SH-SY5Y (cell line): ENCODE results near the gene LRRC55.

Experiments used
- GATA2 ChIP-seq: IDR thresholded peaks from 2 replicates; pipeline ENCODE4 v1.6.1; 2011; ENCODE audit warnings: mild to moderate bottlenecking, low read depth, low read length
- GATA3 ChIP-seq: IDR thresholded peaks from 2 replicates; pipeline ENCODE4 v1.6.1; 2011; ENCODE audit warnings: low read depth, mild to moderate bottlenecking, low read length, moderate library complexity

LRRC55 gene, protein sequence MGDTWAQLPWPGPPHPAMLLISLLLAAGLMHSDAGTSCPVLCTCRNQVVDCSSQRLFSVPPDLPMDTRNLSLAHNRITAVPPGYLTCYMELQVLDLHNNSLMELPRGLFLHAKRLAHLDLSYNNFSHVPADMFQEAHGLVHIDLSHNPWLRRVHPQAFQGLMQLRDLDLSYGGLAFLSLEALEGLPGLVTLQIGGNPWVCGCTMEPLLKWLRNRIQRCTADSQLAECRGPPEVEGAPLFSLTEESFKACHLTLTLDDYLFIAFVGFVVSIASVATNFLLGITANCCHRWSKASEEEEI

DNA sequence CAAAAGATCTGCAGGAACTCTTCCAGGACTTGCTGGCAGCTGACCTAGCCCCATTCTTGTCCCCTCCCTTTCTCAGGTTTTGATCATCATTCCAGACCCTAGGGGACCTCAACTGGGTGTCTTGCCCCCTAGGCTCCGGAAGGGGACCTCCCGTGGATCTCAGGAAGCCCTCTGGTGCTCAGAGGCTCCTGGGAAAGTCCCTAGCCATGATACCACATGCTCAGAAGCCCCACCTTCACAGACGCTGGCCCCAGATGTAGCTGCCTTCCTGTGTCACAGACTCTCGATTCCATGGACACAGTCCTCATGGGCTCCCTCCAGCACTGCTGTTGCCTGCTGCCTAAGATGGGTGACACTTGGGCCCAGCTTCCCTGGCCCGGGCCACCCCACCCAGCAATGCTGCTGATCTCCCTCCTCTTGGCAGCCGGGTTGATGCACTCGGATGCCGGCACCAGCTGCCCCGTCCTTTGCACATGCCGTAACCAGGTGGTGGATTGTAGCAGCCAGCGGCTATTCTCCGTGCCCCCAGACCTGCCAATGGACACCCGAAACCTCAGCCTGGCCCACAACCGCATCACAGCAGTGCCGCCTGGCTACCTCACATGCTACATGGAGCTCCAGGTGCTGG, at the start of gene LRRC55:
TSS of gene LRRC55 (plus strand) at position 276 of the 628 bp plus-strand sequence. CDS start at position 346, 70 bp downstream.
- TF ChIP-seq GATA3 = no peak
- no peak for TF ChIP-seq GATA2

DNA sequence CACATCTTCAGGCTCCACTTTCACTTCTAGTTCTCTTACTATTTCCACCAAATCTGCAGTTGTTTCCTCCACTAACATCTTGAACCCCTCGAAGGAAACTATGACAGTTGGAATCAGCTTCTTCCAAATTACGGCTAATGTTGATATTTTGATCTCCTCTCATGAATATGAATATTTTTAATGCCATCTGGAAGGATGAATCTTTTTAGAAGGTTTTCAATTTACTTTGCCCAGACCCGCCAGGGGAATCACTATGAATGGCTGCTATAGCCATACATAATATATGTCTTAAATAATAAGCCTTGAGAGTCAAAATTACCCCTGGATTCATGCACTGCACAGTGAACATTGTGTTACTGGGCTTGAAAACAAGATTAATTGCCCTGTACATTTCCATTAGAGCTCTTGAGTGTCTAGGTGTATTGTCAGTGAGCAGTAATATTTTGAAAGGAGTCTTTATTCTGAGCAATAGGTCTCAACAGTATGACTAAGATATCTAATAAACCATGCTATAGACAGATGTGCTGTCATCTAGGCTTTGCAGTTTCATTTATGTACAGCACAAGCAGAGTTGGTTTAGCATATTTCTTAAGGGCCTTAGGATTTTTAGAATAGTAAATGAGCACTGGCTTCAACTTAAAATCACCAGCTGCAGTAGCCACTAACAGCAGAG, 48.3 kb upstream of the LRRC55 start:
- no peak for TF ChIP-seq GATA3
- TF ChIP-seq GATA2 = no peak

DNA sequence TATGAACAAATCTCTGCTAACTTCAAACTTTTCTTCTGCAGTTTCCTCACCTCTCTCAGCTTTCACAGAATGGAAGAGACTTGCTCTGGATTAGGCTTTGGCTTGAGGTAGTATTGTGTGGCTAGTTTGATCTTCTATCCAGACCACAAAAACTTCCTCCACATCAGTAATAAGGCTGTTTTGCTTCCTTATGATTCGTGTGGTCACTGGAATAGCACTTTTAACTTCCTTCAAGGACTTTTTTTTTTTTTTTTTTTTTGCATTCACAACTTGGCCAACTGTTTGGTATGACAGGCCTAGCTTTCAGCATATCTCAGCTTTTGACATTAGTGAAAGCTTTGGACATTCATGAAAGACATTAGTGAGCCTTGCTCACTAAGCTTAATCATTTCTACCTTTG, 47.5 kb upstream of the LRRC55 start:
- TF ChIP-seq GATA2 (no peak), GATA3 (no peak)

DNA sequence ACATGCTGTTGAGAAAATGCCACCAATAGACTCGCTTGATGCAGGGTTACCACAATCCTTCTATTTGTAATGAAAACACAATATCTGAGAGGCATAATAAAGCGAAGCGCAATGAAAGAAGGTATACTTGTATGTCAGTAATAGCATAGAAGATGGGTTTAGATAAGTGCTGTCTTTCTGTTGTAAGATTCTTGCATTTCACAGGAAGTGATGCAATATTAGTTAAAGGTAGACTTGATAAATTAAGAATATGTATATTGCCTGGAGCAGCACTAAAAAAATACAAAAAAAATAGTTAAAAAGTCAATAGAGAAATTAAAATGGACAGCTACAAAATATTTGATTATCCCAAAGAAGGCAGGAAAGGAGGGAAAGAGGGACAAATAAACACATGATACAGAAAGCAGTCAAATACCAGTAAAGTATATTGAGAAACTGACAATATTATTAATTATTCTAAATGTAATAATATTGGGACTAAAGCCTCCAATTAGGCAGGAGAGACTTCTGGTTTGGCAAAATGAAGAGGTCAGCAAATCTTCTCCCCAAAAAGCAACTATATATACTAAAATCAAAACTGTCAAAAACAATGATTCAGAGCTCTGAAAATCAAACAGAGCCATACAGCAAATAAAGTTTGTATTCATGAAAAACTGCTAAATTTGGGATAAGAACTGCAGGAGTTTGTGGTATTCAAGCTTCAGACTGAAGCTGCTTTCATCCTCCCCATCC, 46.6 kb upstream of the LRRC55 start:
- TF ChIP-seq GATA2 (no peak), GATA3 (no peak)

DNA sequence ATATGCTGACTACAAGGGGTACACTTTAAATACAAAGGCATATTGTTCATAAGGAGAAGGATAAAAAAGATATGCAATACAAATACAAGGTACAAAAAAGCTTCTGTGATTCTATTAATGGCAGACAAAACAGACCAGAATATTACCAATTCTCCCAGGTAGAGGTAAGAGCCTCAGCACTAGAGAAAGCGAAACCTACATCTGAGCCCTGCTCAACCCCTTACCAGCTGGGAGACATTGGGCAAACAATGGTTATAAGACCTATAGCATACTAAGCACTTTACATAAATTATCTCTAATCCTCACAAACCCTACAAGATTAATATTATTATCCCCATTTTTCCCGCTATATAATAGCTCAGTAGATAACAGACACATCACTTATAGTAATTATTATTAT, 41.2 kb upstream of the LRRC55 start:
- TF ChIP-seq GATA2 (no peak), GATA3 (no peak)

DNA sequence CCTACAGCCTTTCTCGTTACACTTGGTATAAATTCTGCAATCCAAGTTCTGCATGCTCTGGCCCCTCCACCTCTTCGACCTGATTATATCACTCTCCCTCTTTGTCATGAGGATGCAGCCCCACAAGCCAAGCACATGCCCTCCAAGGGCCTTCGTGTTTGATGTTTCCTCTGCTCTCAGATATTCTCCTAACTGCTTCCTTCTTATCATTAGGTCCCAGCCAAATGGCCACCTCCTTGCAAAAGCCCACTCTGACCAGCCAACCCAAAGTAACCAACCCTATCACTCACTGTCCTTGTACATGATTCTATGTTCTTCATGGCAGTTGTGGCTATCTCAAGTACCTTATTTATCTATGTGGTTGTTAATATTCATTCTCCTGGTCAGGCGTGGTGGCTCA, 38.3 kb upstream of the LRRC55 start:
- TF ChIP-seq GATA2 (no peak), GATA3 (no peak)

DNA sequence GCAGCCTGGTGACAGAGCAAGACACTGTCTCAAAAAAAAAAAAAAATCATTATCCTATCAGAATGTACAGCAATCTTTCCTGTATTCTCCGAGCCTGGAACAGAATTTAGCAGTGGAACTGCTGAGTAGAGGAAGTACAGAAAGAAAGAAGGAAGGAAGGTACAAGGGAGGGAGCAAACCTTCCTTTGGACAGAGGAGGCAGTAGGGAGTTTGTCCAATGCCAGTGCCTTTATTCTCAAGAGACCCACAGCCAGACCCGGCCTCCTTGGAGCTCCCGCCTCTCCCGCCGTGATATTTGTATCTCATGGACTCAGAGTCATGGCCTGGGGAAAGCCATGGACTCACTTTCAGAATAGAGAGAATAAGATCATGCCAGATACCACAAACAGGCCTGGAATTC, 37.7 kb upstream of the LRRC55 start:
- TF ChIP-seq GATA3 (no peak), GATA2 (no peak)

DNA sequence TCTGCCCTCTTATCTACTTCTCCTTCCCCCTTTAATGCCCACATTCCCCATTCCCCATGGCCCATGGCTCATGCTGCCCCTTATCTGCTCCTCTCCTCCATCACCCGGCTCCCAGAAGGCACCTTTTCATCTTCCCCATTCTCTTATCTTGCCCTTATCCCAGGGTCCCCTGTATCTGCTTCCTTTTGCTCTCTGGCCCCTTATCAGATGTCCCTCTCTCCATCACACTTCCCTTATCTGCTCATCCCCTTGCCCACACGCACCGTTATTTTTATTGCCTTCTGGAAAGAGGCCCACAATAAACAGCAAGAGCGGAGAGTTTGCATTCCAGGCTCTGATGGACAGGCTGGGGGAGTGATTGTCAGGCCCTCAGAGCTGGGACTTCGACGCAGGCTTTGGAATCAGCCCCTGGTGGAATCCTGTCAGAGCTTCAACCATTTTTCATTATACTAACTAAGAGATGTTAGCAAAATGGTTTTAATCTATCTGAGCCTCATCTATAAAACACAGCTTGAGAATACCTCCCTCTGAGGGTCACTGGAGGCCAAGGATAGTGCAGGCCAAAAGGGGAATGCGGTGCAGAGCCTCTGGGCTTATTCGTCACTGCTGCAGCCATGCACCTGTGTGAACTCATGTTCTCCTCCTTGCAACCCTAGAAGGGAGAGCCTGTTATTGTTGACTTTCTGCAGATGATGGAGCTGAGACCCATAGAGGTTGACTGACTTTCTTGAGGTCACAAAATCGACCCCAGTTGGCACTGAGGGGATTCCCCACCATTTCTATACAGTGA, 37.0 kb upstream of the LRRC55 start:
- peak; percentile 93 for TF ChIP-seq GATA3
- TF ChIP-seq GATA2 = peak; percentile 99

DNA sequence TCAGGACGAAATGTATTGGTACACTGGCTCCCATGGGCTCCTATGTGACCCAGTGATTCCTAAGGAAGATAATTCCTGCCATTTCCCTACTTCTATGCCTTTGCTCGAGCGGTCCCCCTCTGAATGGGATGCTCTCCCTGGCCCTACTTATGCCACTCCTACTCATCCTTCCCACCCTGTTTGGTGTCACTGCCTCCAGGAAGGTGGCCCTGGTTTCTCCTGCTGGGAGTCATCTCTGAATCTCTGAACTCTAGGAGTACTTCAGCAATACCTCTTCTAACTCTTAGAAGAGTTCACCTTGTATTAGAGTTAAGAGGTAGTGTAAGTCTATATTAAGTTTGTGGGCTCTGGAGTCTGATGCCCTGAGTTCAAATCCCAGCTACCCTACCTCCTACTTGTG, 35.5 kb upstream of the LRRC55 start:
- TF ChIP-seq GATA2 (no peak), GATA3 (no peak)

DNA sequence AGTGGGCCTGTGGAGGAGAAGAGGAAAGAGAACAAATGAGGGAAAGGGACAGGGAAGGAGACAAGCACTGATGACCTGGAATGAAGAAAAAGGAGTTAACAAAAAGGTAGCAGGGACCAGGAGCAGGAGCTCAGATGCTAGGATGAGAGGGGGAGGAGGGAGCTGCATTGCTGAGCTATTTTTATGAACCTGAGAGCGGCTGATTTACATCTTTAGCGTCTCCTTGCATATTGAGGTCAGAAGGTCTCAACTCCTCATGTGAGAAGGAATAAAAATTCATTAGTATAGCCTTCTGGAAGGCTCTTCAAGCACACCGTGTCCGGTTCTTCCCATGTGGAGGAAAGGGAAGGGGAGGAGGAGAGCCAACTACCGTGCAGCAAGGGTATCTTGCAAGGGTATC, 33.1 kb upstream of the LRRC55 start:
- TF ChIP-seq GATA3 = no peak
- no peak for TF ChIP-seq GATA2

DNA sequence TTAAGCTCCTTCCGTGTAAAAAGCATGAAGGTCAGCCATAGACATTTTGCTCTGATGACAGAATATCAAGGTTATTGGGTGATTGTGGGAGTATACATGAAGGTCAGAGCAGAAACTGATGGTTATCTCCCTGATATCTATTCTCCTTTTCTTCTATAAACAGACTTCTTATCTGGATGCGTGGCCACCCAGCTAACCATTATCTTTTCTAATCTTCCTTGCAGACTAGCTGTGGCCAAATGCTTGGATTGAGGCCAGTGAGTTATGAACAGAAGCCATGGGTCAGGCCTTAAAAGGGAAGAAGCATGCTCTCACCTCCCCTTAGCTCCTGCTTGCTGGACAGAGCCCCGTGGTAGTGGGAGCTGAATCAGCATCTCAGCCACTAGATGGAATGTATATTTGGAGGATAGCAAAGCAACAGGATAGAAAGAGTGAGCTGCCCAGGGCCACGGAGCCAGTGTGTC, 31.3 kb upstream of the LRRC55 start:
- peak; percentile 90 for TF ChIP-seq GATA2
- peak; percentile 86 for TF ChIP-seq GATA3

DNA sequence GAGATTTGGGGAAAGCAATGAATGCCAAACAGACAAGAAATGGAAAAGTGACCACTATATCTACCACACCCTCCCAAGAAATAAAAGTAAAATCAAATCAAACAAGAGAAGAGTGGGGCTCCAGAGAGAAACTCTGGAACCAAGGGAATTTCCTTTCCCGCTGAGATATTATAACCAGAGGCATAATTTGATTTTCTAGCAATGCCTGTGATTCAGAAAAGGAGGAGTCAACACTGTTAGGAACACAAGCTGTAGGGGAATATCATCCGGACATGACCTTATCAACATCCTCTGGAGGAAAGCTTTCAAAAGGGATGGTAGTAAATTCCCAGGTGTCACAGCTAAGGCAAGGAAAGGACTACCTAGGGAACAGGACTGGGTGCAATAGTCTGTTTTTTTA, 29.6 kb upstream of the LRRC55 start:
- TF ChIP-seq GATA2 = no peak
- no peak for TF ChIP-seq GATA3

DNA sequence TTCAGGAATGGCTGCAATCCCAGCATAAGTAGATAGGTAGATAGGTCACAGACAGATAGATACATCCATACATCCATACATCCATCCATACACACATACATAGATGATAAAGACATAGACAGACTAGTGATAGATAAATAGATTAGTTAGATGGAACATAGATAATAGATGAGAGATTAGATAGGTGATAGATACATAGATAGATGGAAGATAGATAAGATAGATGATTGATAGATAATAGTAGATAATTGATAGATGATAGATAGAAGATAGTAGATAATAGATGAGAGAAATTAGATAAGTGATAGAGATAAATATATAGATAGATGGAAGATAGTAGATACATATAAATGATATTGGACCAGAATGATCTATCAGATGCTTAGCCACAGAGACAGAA, 28.3 kb upstream of the LRRC55 start:
- TF ChIP-seq GATA3 (peak; percentile 31; the same call in 1 of the 2 replicates), GATA2 (no peak)
